Measurements from ENCODE around the gene FOXRED1. TPM values are rescaled to one million over a fixed set of nuclear protein-coding genes. Genes with fewer than 3 reads are reported as not detected.

The FOXRED1 gene
- total and polyA plus RNA-seq, 2 donors (not counting 1 experiment from before 2014, with no cell fraction given) = 26.1 to 46.0 TPM

DNA sequence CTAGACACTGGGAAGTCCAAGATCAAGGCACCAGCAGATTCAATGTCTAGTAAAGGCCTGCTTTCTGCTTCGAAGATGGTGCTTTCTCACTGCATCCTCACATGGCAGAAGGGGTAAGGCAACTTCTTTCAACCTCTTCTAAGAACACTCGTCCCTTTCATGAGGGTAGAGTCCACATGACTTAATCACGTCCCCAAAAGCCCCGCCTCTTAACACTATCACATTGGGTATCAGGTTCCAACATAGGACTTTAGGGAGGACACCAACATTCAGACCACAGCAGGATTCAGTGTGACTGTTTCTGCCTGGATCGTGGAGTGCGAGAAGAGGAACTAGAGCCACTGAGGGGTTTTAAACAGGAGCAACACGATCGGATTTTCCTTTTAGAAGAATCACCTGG lies 10.2 kb downstream of the FOXRED1 start:
- ATAC-seq (ENCODE audit: low read depth) = no peak
- DNase-seq = no peak
- H3K27me3 ChIP-seq (replicated peaks in 1 of 4; ENCODE audit: control extremely low read depth in 1 of 4, control insufficient read depth in 3 of 4, insufficient read depth in 4 of 4, low read length in 3 of 4) = no peaks in the 10 kb centered on the region
- no peak overlapping the region for H3K4me3 Mint-ChIP-seq
- no peaks in the 10 kb centered on the region for H3K9me3 ChIP-seq (ENCODE audit: control extremely low read depth in 1 of 3, control insufficient read depth in 2 of 3, insufficient read depth in 1 of 3, low read length in 2 of 3)
- H3K27me3 Mint-ChIP-seq = no peaks in the 10 kb centered on the region
- CTCF ChIA-PET = no interaction called here
- WGBS (ENCODE audit: insufficient coverage) = 97% methylated on average over 8 of the region's 8 CpGs
- no peak overlapping the region for H3K27ac Mint-ChIP-seq
- no peak overlapping the region for H3K27ac ChIP-seq (ENCODE audit: low read length in 2 of 2)
- POLR2A ChIA-PET = no interaction called here
- H3K4me1 Mint-ChIP-seq = peaks cover 36% of the 10 kb centered on the region
- no peaks in the 10 kb centered on the region for H3K9me3 Mint-ChIP-seq (ENCODE audit: insufficient read depth)
- no peak overlapping the region for H3K9ac ChIP-seq (ENCODE audit: low read length)
- H3K4me3 ChIP-seq (ENCODE audit: control extremely low read depth in 1 of 5, extremely low read depth in 1 of 5, insufficient read depth in 1 of 5, low read depth in 2 of 5, low read length in 4 of 5) = no peak overlapping the region
- peaks cover 10% of the 10 kb centered on the region for H3K79me2 ChIP-seq (ENCODE audit: control insufficient read depth, insufficient read depth, low read length)
- H3K4me2 ChIP-seq (replicated peaks; ENCODE audit: low read depth, low read length, poor library complexity, severe bottlenecking) = no peak overlapping the region
- no peak for TF ChIP-seq EZH2 (IDR thresholded peaks at IDR 0.05; ENCODE audit: borderline replicate concordance, insufficient read depth, low read depth, low read length, poor library complexity, severe bottlenecking)
- TF ChIP-seq, protein P1, sequence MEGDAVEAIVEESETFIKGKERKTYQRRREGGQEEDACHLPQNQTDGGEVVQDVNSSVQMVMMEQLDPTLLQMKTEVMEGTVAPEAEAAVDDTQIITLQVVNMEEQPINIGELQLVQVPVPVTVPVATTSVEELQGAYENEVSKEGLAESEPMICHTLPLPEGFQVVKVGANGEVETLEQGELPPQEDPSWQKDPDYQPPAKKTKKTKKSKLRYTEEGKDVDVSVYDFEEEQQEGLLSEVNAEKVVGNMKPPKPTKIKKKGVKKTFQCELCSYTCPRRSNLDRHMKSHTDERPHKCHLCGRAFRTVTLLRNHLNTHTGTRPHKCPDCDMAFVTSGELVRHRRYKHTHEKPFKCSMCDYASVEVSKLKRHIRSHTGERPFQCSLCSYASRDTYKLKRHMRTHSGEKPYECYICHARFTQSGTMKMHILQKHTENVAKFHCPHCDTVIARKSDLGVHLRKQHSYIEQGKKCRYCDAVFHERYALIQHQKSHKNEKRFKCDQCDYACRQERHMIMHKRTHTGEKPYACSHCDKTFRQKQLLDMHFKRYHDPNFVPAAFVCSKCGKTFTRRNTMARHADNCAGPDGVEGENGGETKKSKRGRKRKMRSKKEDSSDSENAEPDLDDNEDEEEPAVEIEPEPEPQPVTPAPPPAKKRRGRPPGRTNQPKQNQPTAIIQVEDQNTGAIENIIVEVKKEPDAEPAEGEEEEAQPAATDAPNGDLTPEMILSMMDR (IDR thresholded peaks at IDR 0.05) = no peak
- H2AFZ ChIP-seq (ENCODE audit: insufficient read depth, low read depth, low read length, poor library complexity, severe bottlenecking) = no peak overlapping the region
- H4K20me1 ChIP-seq (ENCODE audit: control insufficient read depth, insufficient read depth, low read length, poor library complexity, severe bottlenecking) = no peaks in the 10 kb centered on the region
- intact Hi-C loops (cut with micrococcal nuclease) = no loop called here
- H3K4me1 ChIP-seq (ENCODE audit: control insufficient read depth in 2 of 2, insufficient read depth in 2 of 2, low read length in 2 of 2) = peaks cover 14 to 23% of the 10 kb centered on the region in 2 donors
- H3K36me3 ChIP-seq (replicated peaks in 1 of 2; ENCODE audit: control extremely low read depth in 1 of 2, control insufficient read depth in 1 of 2, extremely low read depth in 1 of 2, insufficient read depth in 2 of 2, low read length in 1 of 2) = peaks cover 0 to 16% of the 10 kb centered on the region in 2 experiments

DNA sequence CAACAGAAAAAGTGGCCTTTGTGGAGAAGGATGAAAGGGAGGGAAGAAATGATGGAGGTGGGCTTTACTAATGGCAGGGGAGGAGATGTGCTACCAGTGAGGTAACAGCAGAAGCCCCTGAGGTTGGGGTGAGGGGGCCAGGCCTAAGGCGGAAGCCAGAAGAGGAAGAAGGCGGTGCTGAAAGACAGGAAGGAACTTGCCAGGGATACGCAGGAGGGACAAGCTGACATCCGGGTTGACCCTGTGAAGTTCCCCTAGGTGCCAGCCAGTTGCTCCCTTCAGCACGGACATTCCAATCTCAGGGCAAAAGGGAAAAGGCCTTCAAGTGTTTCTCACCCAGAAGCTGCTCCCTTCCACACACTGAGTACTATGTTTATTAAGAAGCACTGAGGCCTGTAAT lies 11.6 kb downstream of the FOXRED1 start:
- no peak overlapping the region for H3K9ac ChIP-seq (ENCODE audit: low read length)
- H3K79me2 ChIP-seq (ENCODE audit: control insufficient read depth, insufficient read depth, low read length) = peaks cover 18% of the 10 kb centered on the region
- Mint-ChIP-seq H3K27ac (peak overlapping the region; percentile 32), H3K4me3 (peak overlapping the region; percentile 40), H3K9me3 (ENCODE audit: insufficient read depth) (no peaks in the 10 kb centered on the region), H3K4me1 (peaks cover 44% of the 10 kb centered on the region), H3K27me3 (no peaks in the 10 kb centered on the region)
- peak overlapping the region; percentile 22 for H3K4me2 ChIP-seq (replicated peaks; ENCODE audit: low read depth, low read length, poor library complexity, severe bottlenecking)
- TF ChIP-seq EZH2 (IDR thresholded peaks at IDR 0.05; ENCODE audit: borderline replicate concordance, insufficient read depth, low read depth, low read length, poor library complexity, severe bottlenecking) = no peak
- TF ChIP-seq, protein P1 (IDR thresholded peaks at IDR 0.05) = no peak
- ChIA-PET POLR2A (interaction anchor here (0.6 kb wide), 1 partner anchor 20 kb away, joined by 6 read pairs; no protein-coding TSS in a partner anchor), CTCF (no interaction called here)
- H4K20me1 ChIP-seq (ENCODE audit: control insufficient read depth, insufficient read depth, low read length, poor library complexity, severe bottlenecking) = no peaks in the 10 kb centered on the region
- H3K36me3 ChIP-seq (replicated peaks in 1 of 2; ENCODE audit: control extremely low read depth in 1 of 2, control insufficient read depth in 1 of 2, extremely low read depth in 1 of 2, insufficient read depth in 2 of 2, low read length in 1 of 2) = peaks cover 0 to 7% of the 10 kb centered on the region in 2 experiments
- no peaks in the 10 kb centered on the region for H3K27me3 ChIP-seq (replicated peaks in 1 of 4; ENCODE audit: control extremely low read depth in 1 of 4, control insufficient read depth in 3 of 4, insufficient read depth in 4 of 4, low read length in 3 of 4)
- ATAC-seq (ENCODE audit: low read depth) (no peak), DNase-seq (no peak)
- intact Hi-C loops (cut with micrococcal nuclease) = no loop called here
- no peak overlapping the region for H3K27ac ChIP-seq (ENCODE audit: low read length in 2 of 2)
- H3K4me3 ChIP-seq (ENCODE audit: control extremely low read depth in 1 of 5, extremely low read depth in 1 of 5, insufficient read depth in 1 of 5, low read depth in 2 of 5, low read length in 4 of 5) = no peak overlapping the region
- H3K9me3 ChIP-seq (ENCODE audit: control extremely low read depth in 1 of 3, control insufficient read depth in 2 of 3, insufficient read depth in 1 of 3, low read length in 2 of 3) = no peaks in the 10 kb centered on the region
- 41% methylated on average over 4 of the region's 5 CpGs for WGBS (ENCODE audit: insufficient coverage)
- peak overlapping the region; percentile 74 for H2AFZ ChIP-seq (ENCODE audit: insufficient read depth, low read depth, low read length, poor library complexity, severe bottlenecking)
- H3K4me1 ChIP-seq (ENCODE audit: control insufficient read depth in 2 of 2, insufficient read depth in 2 of 2, low read length in 2 of 2) = peaks cover 17 to 31% of the 10 kb centered on the region in 2 donors
